HG03354 (cell line): ENCODE data around the gene LNP1.

Experiments
- ATAC-seq: cut with Tn5 transposase; IDR thresholded peaks from one replicate; pipeline ENCODE4 v1.9.1; 2021; ENCODE audit warnings: mild to moderate bottlenecking; ENCODE audit not compliant: unreplicated experiment, poor library complexity, severe bottlenecking

LNP1 gene

DNA sequence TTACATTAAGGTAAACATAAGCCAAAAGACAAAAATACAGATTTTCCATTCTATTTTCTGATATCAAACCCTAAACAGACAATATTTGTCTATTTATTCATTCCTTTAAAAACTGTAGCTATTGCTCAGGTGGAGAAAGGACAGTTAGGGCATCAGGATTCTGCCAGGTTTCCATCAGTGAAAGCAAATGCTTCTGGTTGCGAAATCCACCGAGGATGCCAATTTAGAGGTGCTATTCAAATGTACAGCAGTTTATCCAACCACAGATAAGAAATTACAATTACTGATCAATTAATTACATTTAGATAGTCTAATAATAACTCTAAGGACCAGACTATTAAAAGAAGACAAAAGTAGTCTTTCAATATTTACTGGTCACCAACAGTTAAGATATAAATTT is 4.4 kb upstream of the LNP1 start:
- ATAC-seq = no peak

- ATAC-seq = no peak
Observed at GRCh38 chr3:100399341-100400071, 1.8 kb upstream of the LNP1 start.

- ATAC-seq = peak; percentile 22
Observed at GRCh38 chr3:100400419-100400779, 940 bp upstream of the LNP1 start.

GRCh38 chr3:100401674-100402041 is 319 bp downstream of the LNP1 start:
- peak; percentile 22 for ATAC-seq

DNA sequence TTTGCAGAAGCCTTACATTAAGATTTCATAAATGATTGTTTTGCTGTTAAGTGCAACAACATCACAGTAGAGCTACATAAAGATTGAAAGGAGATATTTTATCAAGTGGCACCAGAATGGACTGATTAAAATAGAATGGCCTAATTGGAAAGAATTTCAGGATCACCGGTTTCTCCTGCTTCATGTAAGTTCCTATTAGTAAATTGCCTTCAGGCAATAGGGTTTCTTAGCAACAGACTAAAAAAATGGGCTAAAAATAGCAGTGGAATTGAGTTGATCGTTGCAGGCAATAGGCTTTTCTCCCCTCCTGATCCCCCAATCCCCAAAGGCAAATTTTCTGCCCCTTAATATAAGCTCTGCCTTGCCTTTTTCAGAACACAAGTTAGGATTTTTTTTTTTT is 917 bp downstream of the LNP1 start:
- no peak for ATAC-seq

- ATAC-seq = no peak
Observed at GRCh38 chr3:100402891-100403290, 1.6 kb downstream of the LNP1 start.

GRCh38 chr3:100403362-100404249 is 2.3 kb downstream of the LNP1 start:
- ATAC-seq = no peak

DNA sequence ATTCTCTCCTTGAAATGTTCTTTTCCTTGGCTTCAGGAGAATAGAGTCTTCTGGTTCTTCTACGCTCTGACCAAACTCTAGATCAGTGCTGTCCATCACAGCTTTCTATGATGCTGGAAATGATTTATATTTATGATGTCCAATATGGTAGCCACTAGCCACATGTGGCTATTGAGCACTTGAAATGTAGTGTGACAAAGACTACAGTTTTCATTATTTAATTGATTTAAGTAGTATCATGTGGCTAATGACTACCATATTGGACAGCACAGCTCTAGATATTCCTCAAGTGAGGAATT is 2.9 kb downstream of the LNP1 start:
- ATAC-seq = no peak

- ATAC-seq = no peak
Observed at GRCh38 chr3:100407164-100407563, 5.8 kb downstream of the LNP1 start.

DNA sequence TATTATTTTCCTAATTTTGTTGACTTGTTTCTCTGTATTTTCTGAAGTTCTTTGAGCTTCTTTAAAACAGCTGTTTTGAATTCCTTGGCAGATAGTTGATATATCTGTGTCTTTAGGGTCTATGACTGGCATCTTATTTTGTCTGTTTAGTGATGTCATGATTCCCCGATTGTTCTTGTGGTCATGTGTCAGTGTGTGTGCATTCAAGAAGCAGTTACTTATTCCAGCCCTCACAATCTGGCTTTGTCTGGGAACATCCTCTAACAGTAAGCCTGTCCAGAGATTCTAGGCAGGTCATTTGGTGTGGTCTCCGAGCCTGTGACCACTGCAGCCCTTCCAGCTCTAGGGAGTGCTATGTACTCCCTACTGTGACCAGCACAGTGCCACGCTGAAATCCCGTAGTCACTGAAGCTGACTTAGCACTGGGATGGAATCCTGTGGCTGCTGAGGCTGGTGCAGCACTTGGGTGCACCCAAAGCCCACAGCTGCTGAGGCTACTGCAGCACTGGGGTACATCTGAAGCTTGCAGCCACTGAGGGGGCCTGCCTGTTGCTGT is 6.7 kb downstream of the LNP1 start:
- ATAC-seq = no peak

DNA sequence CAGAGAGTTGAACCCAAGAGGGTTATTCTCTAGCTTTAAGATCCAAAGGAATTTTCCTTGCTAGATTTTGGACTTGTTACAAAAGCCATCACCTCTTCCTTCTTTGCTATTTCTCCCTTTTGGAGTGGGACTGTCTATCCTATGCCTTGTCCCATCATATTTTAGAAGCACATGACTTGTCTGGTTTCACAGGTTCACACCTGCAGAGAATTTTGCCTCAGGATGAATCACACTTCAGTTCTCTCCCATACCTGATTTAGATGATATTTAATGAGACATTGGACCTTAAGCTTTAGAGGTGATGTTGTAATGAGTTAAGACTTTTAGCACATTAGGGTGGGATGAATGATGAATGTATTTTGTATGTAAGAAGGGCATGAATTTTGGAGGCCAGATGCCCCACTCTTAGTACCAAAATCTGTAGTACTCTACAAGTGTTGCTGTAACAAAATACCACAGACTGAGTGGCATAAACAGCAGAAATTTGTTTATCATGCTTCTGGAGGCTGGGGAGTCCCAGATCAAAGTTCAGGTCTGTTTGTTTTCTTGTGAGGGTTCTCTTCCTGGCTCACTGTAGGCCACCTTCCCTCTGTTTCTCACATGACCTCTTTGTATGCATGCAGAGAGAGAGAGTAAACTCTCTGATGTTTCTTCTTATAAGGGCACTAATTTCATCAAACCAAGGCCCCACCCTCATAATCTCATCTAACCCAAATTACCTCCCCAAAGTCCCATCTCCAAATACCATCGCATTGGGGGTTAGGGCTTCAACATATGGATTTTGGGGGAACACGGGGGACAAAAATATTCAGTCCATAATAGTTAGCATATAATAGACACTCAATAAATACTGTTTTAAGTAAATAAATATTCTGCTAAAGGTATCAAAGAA is 10.0 kb downstream of the LNP1 start:
- no peak for ATAC-seq

- no peak for ATAC-seq
Observed at GRCh38 chr3:100412912-100413590, 11.7 kb downstream of the LNP1 start.

GRCh38 chr3:100413613-100414012 is 12.3 kb downstream of the LNP1 start:
- ATAC-seq = no peak

- no peak for ATAC-seq
Observed at GRCh38 chr3:100416176-100416575, 14.8 kb downstream of the LNP1 start.

DNA sequence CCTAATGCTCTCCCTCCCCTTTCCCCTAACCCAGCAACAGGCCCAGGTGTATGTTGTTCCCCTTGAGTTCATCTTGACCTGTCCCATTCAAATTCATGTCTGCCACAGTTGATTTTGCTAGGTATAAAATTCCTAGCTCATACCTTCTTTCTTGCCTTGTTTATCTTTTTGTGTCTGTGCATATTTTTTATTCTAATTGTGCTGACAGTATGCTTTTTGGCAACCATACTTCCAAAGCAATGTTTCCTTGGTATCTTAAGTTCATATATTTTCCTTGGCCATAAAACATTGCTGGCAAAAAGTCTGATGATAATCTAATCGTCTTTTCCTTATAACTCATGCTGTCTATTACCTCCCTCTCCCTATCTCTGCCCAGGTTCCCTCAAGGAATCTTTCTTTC is 15.5 kb downstream of the LNP1 start:
- ATAC-seq = no peak

DNA sequence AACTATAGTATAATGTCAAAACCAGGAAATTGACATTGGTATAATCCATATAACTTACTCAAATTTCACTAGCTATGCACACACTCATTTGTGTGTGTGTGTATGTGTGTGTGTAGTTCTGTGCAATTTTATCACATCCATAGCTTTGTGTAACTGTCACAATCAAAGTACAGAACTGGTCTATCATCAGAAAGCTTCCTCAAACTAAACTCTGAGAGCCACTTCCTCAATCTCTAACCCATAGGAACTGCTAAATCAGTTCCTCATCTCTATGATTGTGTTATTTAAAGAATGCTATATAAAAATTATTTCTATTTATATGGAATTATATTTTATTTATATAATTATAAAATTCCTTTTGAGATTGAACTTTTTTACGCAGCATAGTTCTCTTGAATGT is 18.1 kb downstream of the LNP1 start:
- ATAC-seq = no peak

- ATAC-seq = no peak
Observed at GRCh38 chr3:100420885-100421284, 19.5 kb downstream of the LNP1 start.

DNA sequence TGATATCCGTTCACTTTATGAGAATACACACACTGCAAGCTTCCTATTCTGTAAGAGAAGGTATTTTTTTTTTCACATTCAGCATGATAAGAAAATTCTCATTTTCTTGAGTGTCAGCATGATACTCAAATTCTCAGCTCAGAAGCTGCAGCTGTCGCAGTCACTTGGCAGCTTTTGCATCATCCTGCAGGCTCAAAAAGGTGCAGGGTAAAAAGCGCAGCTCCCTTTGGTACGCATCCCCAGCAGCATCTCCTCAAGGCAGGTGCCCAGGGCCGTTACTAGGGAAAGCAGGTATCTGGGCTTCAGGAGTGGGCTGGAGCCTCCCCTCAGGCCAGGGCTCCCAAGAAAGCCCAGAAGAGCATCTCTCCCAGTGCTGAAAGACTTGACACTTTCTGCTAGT is 22.3 kb downstream of the LNP1 start:
- ATAC-seq = no peak

GRCh38 chr3:100424261-100424660 is 22.9 kb downstream of the LNP1 start:
- ATAC-seq = no peak

GRCh38 chr3:100425316-100425715 is 24.0 kb downstream of the LNP1 start:
- no peak for ATAC-seq
